ENCODE data around the gene ZDHHC16.

GRCh38 chr10:97450828-97451227 lies 4.9 kb downstream of the ZDHHC16 start:
- TF ChIP-seq, protein P1, sequence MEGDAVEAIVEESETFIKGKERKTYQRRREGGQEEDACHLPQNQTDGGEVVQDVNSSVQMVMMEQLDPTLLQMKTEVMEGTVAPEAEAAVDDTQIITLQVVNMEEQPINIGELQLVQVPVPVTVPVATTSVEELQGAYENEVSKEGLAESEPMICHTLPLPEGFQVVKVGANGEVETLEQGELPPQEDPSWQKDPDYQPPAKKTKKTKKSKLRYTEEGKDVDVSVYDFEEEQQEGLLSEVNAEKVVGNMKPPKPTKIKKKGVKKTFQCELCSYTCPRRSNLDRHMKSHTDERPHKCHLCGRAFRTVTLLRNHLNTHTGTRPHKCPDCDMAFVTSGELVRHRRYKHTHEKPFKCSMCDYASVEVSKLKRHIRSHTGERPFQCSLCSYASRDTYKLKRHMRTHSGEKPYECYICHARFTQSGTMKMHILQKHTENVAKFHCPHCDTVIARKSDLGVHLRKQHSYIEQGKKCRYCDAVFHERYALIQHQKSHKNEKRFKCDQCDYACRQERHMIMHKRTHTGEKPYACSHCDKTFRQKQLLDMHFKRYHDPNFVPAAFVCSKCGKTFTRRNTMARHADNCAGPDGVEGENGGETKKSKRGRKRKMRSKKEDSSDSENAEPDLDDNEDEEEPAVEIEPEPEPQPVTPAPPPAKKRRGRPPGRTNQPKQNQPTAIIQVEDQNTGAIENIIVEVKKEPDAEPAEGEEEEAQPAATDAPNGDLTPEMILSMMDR (IDR thresholded peaks at IDR 0.05) = no peak
- no peak for TF ChIP-seq POLR2A (IDR thresholded peaks at IDR 0.05)
